Keratinocyte (primary cell): ENCODE results near the gene RNF144A. TPM values are rescaled to one million over a fixed set of nuclear protein-coding genes. Genes with fewer than 3 reads are reported as not detected.

Experiments used
- DNase-seq: peaks from one replicate; pipeline ENCODE4 v3.0.0-alpha.2; 2011; ENCODE audit warnings: low read depth, missing footprints, low spot score
- FAIRE-seq: peaks from 2 replicates; lab custom pipeline; 2011; peaks lifted over from hg19 to GRCh38; lab: Jason Lieb, UNC
- H2AFZ ChIP-seq: 2 replicates; pipeline ENCODE4 v1.6.0; 2012; ENCODE audit warnings: low read length, control low read depth, inconsistent platforms; ENCODE audit not compliant: control insufficient read depth
- H3K27ac ChIP-seq: 2 replicates; pipeline ENCODE4 v1.5.1; 2011; ENCODE audit warnings: low read length; ENCODE audit not compliant: control insufficient read depth, insufficient read depth
- H3K27me3 ChIP-seq: 3 replicates; pipeline ENCODE4 v1.6.0; 2011; ENCODE audit warnings: low read length; ENCODE audit not compliant: control insufficient read depth, insufficient read depth; ENCODE audit errors: extremely low read depth
- H3K36me3 ChIP-seq, 2 experiments: 2 replicates in 1 of 2; 3 replicates in 1 of 2; pipeline ENCODE4 v1.5.1; 2011; ENCODE audit warnings: low read length in 2 of 2, mild to moderate bottlenecking in 1 of 2; ENCODE audit not compliant: control insufficient read depth in 2 of 2, insufficient read depth in 2 of 2; ENCODE audit errors: extremely low read depth in 1 of 2
- H3K4me1 ChIP-seq: 3 replicates; pipeline ENCODE4 v1.5.1; 2011; ENCODE audit warnings: low read length; ENCODE audit not compliant: control insufficient read depth, insufficient read depth; ENCODE audit errors: extremely low read depth
- H3K4me2 ChIP-seq: 3 replicates; pipeline ENCODE4 v1.6.0; 2011; ENCODE audit warnings: low read depth, low read length; ENCODE audit not compliant: control insufficient read depth, insufficient read depth; ENCODE audit errors: extremely low read depth
- H3K4me3 ChIP-seq, 3 experiments: fragments of 200-600 bp in 1 of 3; sonication (generic) in 1 of 3; 2 replicates in 2 of 3; 3 replicates in 1 of 3; pipeline ENCODE4 v1.5.1; 2011 to 2016; ENCODE audit warnings: low read length in 3 of 3, mild to moderate bottlenecking in 3 of 3, control low read depth in 2 of 3, inconsistent platforms in 1 of 3, low read depth in 1 of 3, mixed read lengths in 1 of 3, mixed run types in 1 of 3, moderate library complexity in 1 of 3; ENCODE audit not compliant: control insufficient read depth in 2 of 3, insufficient read depth in 2 of 3; ENCODE audit errors: extremely low read depth in 1 of 3
- H3K79me2 ChIP-seq: 2 replicates; pipeline ENCODE4 v1.6.0; 2012; ENCODE audit warnings: low read length; ENCODE audit not compliant: control insufficient read depth, insufficient read depth
- H3K9ac ChIP-seq: 3 replicates; pipeline ENCODE4 v1.6.0; 2011; ENCODE audit warnings: low read length; ENCODE audit not compliant: control insufficient read depth, insufficient read depth; ENCODE audit errors: extremely low read depth
- H3K9me1 ChIP-seq: 3 replicates; pipeline ENCODE4 v1.6.0; 2011; ENCODE audit warnings: low read length; ENCODE audit not compliant: control insufficient read depth, insufficient read depth; ENCODE audit errors: extremely low read depth
- H3K9me3 ChIP-seq: 2 replicates; pipeline ENCODE4 v1.5.1; 2012; ENCODE audit warnings: low read depth, low read length; ENCODE audit not compliant: control insufficient read depth
- H4K20me1 ChIP-seq: 3 replicates; pipeline ENCODE4 v1.6.0; 2011; ENCODE audit warnings: low read length; ENCODE audit not compliant: control insufficient read depth, insufficient read depth; ENCODE audit errors: extremely low read depth
- CTCF ChIP-seq, 3 experiments: IDR thresholded peaks in 1 of 3; conservative IDR thresholded peaks in 1 of 3; optimal IDR thresholded peaks in 1 of 3; 2 replicates in 2 of 3; 3 replicates in 1 of 3; pipeline versions ENCODE3 to v1.5.1; 2011; ENCODE audit warnings: low read length in 3 of 3, mild to moderate bottlenecking in 3 of 3, moderate library complexity in 2 of 3, control low read depth in 1 of 3, inconsistent platforms in 1 of 3; ENCODE audit not compliant: insufficient read depth in 2 of 3; ENCODE audit errors: extremely low read depth in 1 of 3
- EZH2 ChIP-seq: IDR thresholded peaks from one replicate; pipeline ENCODE4 v1.6.1; 2012; ENCODE audit warnings: inconsistent platforms, mild to moderate bottlenecking, low read length, moderate library complexity
- dilution Hi-C: fragments of 300-500 bp; cut with MboI; formaldehyde crosslinking; loops from one replicate; pipeline ENCODE4 v1.7.0; 2020; ENCODE audit warnings: low sequenced_read_pairs; ENCODE audit not compliant: extremely low pct_ligation_motif_present
- polyA plus RNA-seq, 5 experiments: library from polyadenylated mRNA; depleted of rRNA in 3 of 5; stranded (reverse) in 3 of 5; stranded (forward) in 1 of 5; unstranded in 1 of 5; fragments of >200 nt; gene quantifications; 1 replicate in 1 of 5; 2 replicates in 3 of 5; 3 replicates in 1 of 5; pipeline versions ENCODE4 v1.2.1 to v1.2.3, GENCODE V29; 2011 to 2012; ENCODE audit warnings: missing spikeins in 2 of 5, low read depth in 1 of 5, low replicate concordance in 1 of 5

The RNF144A gene
- polyA plus RNA-seq, 1 donor (not counting 4 experiments of a cell fraction or from before 2014, with no cell fraction given): 1.4 TPM

GRCh38 chr2:6879011-6879410, 38.2 kb upstream of the RNF144A start:
- no peaks in the 10 kb centered on the region for H3K9me3 ChIP-seq
- FAIRE-seq (no peak), DNase-seq (no peak)
- H3K27me3 ChIP-seq: no peaks in the 10 kb centered on the region
- no peak overlapping the region for H3K9ac ChIP-seq
- TF ChIP-seq CTCF (optimal IDR thresholded peaks at IDR 0.05 in 1 of 3, IDR thresholded peaks at IDR 0.05 in 1 of 3, conservative IDR thresholded peaks at IDR 0.05 in 1 of 3; ENCODE audit: extremely low read depth in 1 of 3, insufficient read depth in 2 of 3, low read length in 3 of 3): no peak
- TF ChIP-seq EZH2: no peak
- no peaks in the 10 kb centered on the region for H3K4me1 ChIP-seq
- H2AFZ ChIP-seq: no peak overlapping the region
- no peak overlapping the region for H3K4me2 ChIP-seq
- H3K4me3 ChIP-seq: no peak overlapping the region
- H3K9me1 ChIP-seq: no peaks in the 10 kb centered on the region
- dilution Hi-C loops: no loop called here
- no peaks in the 10 kb centered on the region for H3K36me3 ChIP-seq
- H3K79me2 ChIP-seq: no peaks in the 10 kb centered on the region
- no peaks in the 10 kb centered on the region for H4K20me1 ChIP-seq
- H3K27ac ChIP-seq: no peak overlapping the region

DNA sequence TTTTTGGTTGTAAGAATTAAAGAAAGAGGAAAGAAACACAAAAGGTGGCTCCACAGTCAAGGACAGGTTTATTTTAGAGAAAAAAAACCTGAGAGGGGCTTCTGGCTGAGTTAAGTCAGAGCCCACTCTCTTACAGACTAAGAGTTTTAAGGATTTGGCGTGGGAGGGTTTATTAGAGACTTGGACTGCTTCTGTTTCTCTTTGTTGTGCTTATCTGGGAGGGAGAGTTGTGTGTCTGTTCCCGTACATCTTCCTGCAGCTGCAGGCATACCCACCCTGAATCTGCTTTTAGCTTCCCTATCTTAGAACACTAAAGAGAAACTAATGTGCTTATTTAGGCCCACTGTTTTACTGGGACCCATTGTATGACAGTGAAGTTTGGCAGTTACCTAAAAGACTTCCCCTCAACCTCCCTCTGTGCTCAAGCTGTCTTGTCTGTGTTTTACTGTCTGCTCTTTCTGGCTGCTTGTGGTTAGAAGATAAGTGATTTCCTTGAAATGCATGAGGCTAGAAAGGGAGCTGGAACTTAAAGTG, 36.9 kb upstream of the RNF144A start:
- H3K36me3 ChIP-seq: no peaks in the 10 kb centered on the region
- H3K4me3 ChIP-seq: no peak overlapping the region
- no peak overlapping the region for H2AFZ ChIP-seq
- TF ChIP-seq EZH2 (no peak), CTCF (optimal IDR thresholded peaks at IDR 0.05 in 1 of 3, IDR thresholded peaks at IDR 0.05 in 1 of 3, conservative IDR thresholded peaks at IDR 0.05 in 1 of 3; ENCODE audit: extremely low read depth in 1 of 3, insufficient read depth in 2 of 3, low read length in 3 of 3) (no peak)
- no peaks in the 10 kb centered on the region for H3K9me1 ChIP-seq
- H3K27ac ChIP-seq: no peak overlapping the region
- no peaks in the 10 kb centered on the region for H3K79me2 ChIP-seq
- H4K20me1 ChIP-seq: no peaks in the 10 kb centered on the region
- H3K9ac ChIP-seq: no peak overlapping the region
- no peaks in the 10 kb centered on the region for H3K27me3 ChIP-seq
- no peaks in the 10 kb centered on the region for H3K4me1 ChIP-seq
- no peak overlapping the region for H3K4me2 ChIP-seq
- no peak for DNase-seq
- no peak for FAIRE-seq
- dilution Hi-C loops: no loop called here
- H3K9me3 ChIP-seq: no peaks in the 10 kb centered on the region
